T-helper 17 cell (primary cell): ENCODE measurements around the gene ENPEP. TPM values are rescaled to one million over a fixed set of nuclear protein-coding genes. Genes with fewer than 3 reads are reported as not detected.
"Not testable (repeated sequence)": the region's sequence is repeated elsewhere in the genome, so short reads cannot be mapped to it uniquely, and the experiment has no call there.

ENCODE experiments used
- ATAC-seq: fragments of 150-1000 bp; cut with Tn5 transposase; 2 replicates; pipeline ENCODE4 v1.10.0; 2021; ENCODE audit warnings: mild to moderate bottlenecking, moderate library complexity
- DNase-seq, 3 donors: peaks; one replicate each; pipeline versions ENCODE4 v3.0.0 to v3.0.0-alpha.2; 2020 to 2021
- H3K9me3 ChIP-seq: one replicate; pipeline ENCODE4 v1.7.0; 2013; ENCODE audit warnings: low read length, mild to moderate bottlenecking; ENCODE audit not compliant: control insufficient read depth, poor library complexity, severe bottlenecking
- H3K27ac Mint-ChIP-seq: one replicate; pipeline ENCODE4 v1.8.0; 2022; ENCODE audit warnings: mild to moderate bottlenecking, moderate library complexity, mixed read lengths
- H3K27me3 Mint-ChIP-seq: one replicate; pipeline ENCODE4 v1.8.0; 2022; ENCODE audit warnings: mixed read lengths
- H3K36me3 Mint-ChIP-seq: one replicate; pipeline ENCODE4 v1.8.0; 2022; ENCODE audit warnings: low read depth, mixed read lengths
- H3K4me1 Mint-ChIP-seq: one replicate; pipeline ENCODE4 v1.8.0; 2022; ENCODE audit warnings: mild to moderate bottlenecking, mixed read lengths
- H3K4me3 Mint-ChIP-seq: one replicate; pipeline ENCODE4 v1.8.0; 2022; ENCODE audit warnings: mild to moderate bottlenecking, moderate library complexity, mixed read lengths
- total RNA-seq, 4 donors: library from RNA in 2 of 4; stranded (reverse) in 2 of 4; gene quantifications; one replicate each; pipeline ENCODE4 v1.2.3 and lab custom pipeline; 2022 to 2026

The ENPEP gene, protein sequence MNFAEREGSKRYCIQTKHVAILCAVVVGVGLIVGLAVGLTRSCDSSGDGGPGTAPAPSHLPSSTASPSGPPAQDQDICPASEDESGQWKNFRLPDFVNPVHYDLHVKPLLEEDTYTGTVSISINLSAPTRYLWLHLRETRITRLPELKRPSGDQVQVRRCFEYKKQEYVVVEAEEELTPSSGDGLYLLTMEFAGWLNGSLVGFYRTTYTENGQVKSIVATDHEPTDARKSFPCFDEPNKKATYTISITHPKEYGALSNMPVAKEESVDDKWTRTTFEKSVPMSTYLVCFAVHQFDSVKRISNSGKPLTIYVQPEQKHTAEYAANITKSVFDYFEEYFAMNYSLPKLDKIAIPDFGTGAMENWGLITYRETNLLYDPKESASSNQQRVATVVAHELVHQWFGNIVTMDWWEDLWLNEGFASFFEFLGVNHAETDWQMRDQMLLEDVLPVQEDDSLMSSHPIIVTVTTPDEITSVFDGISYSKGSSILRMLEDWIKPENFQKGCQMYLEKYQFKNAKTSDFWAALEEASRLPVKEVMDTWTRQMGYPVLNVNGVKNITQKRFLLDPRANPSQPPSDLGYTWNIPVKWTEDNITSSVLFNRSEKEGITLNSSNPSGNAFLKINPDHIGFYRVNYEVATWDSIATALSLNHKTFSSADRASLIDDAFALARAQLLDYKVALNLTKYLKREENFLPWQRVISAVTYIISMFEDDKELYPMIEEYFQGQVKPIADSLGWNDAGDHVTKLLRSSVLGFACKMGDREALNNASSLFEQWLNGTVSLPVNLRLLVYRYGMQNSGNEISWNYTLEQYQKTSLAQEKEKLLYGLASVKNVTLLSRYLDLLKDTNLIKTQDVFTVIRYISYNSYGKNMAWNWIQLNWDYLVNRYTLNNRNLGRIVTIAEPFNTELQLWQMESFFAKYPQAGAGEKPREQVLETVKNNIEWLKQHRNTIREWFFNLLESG
- total RNA-seq = not detected
- 0 to 0.23 reads per million in 2 donors for total RNA-seq (lab: John Stamatoyannopoulos, UW)

DNA sequence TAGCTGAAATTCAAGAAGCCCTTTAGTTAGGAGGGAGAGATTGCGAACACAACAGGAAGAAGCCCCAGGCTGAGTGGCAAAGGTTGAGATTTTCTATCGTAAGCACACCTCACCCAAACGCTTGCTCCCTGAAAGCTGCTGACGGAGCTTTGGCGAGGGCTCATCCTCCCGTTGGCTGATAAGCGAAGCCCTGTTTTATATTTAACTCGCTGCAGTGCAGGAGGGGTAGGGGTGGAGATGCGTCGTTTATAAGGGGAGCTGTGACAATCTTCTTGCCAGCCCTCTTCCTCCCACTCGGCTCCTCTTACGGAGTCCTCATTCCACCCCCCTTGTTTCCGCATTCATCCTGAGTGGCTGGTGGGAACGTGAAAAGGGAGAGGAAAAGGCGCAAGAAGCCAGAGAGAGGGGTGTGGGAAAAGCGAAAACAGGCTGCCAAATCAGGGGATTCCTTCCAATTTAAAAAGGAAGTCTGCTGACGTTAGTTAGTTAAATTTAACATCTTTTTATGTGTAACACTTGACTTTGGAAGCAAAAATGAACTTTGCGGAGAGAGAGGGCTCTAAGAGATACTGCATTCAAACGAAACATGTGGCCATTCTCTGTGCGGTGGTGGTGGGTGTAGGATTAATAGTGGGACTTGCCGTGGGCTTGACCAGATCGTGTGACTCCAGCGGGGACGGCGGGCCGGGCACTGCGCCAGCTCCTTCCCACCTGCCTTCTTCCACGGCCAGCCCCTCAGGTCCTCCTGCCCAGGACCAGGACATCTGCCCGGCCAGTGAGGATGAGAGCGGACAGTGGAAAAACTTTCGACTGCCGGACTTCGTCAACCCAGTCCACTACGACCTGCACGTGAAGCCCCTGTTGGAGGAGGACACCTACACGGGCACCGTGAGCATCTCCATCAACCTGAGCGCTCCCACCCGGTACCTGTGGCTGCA lies at the start of gene ENPEP:
Gene ENPEP (plus strand): TSS at position 275 of the 938 bp plus-strand sequence. CDS start 260 bp downstream, at position 535.
- ATAC-seq (no peak), DNase-seq (no peak)
- Mint-ChIP-seq H3K27ac (no peak within 1 kb of the TSS), H3K36me3 (no peaks in the 10 kb centered on the region), H3K27me3 (peaks cover 27% of the 10 kb centered on the region), H3K4me3 (no peak within 1 kb of the TSS), H3K4me1 (peaks cover 4% of the 10 kb centered on the region)
- no peaks in the 10 kb centered on the region for H3K9me3 ChIP-seq

DNA sequence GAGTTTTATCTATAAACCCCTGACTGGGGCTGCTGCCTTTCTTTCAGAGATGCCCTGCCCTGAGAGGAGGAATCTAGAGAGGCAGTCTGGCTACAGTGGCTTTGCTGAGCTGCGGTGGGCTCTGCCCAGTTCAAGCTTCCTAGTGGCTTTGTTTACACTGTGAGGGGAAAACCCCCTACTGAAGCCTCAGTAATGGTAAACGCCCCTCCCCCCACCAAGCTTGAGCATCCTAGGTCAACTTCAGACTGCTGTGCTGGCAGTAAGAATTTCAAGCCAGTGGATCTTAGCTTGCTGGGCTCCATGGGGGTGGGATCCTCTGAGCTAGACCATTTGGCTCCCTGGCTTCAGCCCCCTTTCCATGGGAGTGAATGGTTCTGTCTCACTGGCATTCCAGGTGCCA lies 44.1 kb upstream of the ENPEP start:
- not testable (repeated sequence) for H3K27ac Mint-ChIP-seq, H3K27me3 Mint-ChIP-seq, H3K4me1 Mint-ChIP-seq, H3K36me3 Mint-ChIP-seq, H3K4me3 Mint-ChIP-seq, ATAC-seq, DNase-seq, H3K9me3 ChIP-seq

DNA sequence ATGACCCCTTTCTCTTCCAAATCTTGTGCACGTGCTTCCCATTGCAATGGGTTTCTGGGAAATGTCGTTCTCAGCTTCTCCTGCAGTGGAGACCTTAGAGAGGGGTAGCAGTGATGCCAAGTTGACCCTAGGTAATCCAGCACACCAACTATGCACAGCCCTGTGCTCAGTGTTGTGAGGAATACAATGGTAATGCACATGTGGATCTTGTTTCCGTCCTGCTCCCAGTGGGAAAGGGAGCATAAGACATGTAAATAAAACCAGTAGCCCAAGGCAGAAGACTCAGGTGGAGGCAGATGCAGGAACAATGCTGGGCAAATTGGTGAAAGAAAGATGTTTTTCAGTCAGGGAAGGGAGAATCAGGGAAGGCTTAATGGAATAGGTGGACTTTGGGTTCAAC lies 38.7 kb upstream of the ENPEP start:
- H3K4me3 Mint-ChIP-seq = not testable (repeated sequence)

DNA sequence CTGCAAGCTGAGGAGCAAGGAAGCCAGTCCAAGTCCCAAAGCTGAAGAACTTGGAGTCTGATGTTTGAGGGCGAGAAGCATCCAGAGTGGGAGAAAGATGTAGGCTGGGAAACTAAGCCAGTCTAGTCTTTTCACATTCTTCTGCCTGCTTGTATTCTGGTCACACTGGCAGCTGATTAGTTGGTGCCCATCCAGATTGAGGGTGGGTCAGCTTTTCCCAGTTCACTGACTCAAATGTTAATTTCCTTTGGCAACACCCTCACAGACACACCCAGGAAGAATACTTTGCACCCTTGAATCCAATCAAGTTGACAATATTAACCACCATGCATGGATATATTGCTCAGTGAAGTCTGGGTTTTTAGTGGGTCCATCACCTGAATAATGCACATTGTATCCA lies 36.7 kb upstream of the ENPEP start:
- not testable (repeated sequence) for H3K36me3 Mint-ChIP-seq, H3K4me1 Mint-ChIP-seq, DNase-seq, H3K27ac Mint-ChIP-seq, H3K9me3 ChIP-seq, ATAC-seq, H3K4me3 Mint-ChIP-seq
- H3K27me3 Mint-ChIP-seq = peaks cover 37% of the 10 kb centered on the region

More for the DNA sequence above, 38.7 kb upstream of the ENPEP start:
- not testable (repeated sequence) for H3K36me3 Mint-ChIP-seq, H3K27ac Mint-ChIP-seq, H3K9me3 ChIP-seq, ATAC-seq, DNase-seq, H3K4me1 Mint-ChIP-seq
- peaks cover 23% of the 10 kb centered on the region for H3K27me3 Mint-ChIP-seq

DNA sequence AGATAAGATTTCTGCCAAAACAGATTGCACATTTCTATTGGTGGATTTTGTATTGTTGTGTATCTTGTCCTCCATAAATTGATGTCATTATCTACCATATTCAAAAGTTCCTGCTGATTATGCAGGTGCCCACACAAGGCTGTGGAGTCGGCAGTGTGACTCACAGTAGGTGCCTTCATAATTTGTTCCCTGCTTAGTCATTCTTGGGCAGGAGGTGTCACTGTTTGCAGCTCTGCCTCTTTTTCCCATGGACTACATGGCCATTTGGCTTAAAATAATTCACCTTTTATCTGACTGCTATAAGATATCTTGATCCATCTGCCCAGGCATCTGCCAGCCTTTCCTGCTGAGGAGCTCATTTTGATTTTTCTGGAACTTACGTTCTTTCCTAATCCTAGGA lies 33.6 kb upstream of the ENPEP start:
- no peak for DNase-seq
- ATAC-seq = no peak
- H3K27ac Mint-ChIP-seq = no peak overlapping the region
- H3K4me1 Mint-ChIP-seq = no peaks in the 10 kb centered on the region
- peaks cover 39% of the 10 kb centered on the region for H3K27me3 Mint-ChIP-seq
- no peaks in the 10 kb centered on the region for H3K36me3 Mint-ChIP-seq
- H3K9me3 ChIP-seq = no peaks in the 10 kb centered on the region
- H3K4me3 Mint-ChIP-seq = no peak overlapping the region

DNA sequence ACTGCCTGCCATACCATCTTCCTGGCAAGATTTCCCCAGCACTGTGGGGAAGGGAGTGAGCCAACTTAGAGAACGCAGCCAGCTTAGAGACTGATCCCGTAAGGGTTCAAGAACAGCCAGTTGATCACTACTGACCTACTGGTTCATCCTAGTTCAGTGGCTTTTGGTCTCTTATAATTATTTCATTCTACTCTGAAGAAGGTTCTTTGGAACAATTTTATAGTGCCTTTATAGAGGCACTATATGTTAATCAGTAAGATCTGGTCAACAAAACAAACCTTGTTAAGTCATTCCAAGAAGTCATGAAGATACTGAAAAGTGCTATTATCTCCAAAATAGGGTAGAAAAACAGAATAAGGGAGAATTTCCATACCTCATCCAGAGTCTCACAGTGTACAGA lies 33.2 kb upstream of the ENPEP start:
- peaks cover 36% of the 10 kb centered on the region for H3K27me3 Mint-ChIP-seq
- no peak overlapping the region for H3K27ac Mint-ChIP-seq
- DNase-seq = no peak
- no peaks in the 10 kb centered on the region for H3K4me1 Mint-ChIP-seq
- H3K36me3 Mint-ChIP-seq = no peaks in the 10 kb centered on the region
- H3K9me3 ChIP-seq = no peaks in the 10 kb centered on the region
- no peak for ATAC-seq
- H3K4me3 Mint-ChIP-seq = no peak overlapping the region

DNA sequence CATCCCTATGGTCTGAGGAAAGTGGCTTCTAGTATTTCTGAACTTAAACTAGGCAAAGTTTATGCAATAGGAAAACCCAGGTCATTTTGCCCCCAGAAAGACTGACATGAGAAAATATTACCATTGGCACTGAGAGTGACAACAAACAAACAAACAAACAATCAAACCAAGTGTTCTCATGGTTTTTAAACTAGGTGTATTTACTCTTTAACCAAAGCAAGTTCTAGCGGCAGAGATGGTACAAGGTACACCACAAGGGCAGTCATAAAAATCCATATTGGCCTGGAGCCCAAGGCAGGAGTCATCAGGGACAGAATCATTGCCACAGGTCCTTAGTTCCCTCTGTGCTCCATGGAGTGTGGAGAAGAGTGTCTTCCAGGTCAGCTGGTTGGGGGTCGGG lies 26.0 kb upstream of the ENPEP start:
- H3K4me3 Mint-ChIP-seq = no peak overlapping the region
- no peaks in the 10 kb centered on the region for H3K4me1 Mint-ChIP-seq
- ATAC-seq = no peak
- H3K27me3 Mint-ChIP-seq = peaks cover 11% of the 10 kb centered on the region
- H3K27ac Mint-ChIP-seq = no peak overlapping the region
- H3K9me3 ChIP-seq = no peaks in the 10 kb centered on the region
- no peaks in the 10 kb centered on the region for H3K36me3 Mint-ChIP-seq
- no peak for DNase-seq

DNA sequence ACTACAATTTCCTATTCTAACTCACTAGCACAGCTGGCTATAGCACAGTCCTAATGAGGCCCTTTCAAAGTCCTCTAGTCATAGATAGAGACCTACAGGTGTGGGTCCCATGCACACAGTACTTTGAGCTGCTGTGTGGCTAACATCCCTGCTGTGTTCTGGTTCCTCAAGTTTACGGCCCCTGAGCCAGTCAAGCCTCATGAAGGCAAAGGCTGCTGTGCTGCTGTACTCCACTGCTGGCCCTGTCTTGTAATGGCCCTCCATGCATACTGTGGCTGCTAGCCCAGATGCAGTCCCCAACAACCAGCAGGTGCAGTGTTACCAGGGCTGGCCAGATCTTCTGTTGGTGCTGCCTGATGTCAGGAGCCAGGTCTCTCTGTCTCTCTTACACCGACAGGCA lies 23.4 kb upstream of the ENPEP start:
- no peak for ATAC-seq
- peaks cover 30% of the 10 kb centered on the region for H3K27me3 Mint-ChIP-seq

DNA sequence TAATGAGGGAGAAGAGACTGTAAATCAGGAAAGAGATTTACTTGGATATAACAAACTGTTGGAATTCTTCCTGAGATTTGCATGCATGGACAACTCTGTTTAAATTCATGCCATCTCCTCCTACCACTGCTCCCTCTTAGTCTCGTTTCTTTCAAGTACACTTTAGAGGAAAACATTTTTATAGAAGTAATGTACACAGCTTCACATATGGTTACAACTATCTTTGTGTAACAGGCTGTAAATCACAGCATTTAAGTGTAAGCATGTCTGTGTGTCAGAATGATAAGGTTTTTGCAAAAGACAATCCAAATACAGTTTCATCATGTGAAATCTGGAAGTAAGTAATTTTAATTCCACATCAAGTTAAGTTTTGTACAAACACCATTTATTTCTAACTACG lies 21.5 kb upstream of the ENPEP start:
- peaks cover 2% of the 10 kb centered on the region for H3K36me3 Mint-ChIP-seq
- ATAC-seq = no peak
- no peaks in the 10 kb centered on the region for H3K4me1 Mint-ChIP-seq
- no peaks in the 10 kb centered on the region for H3K9me3 ChIP-seq
- peaks cover 32% of the 10 kb centered on the region for H3K27me3 Mint-ChIP-seq
- H3K4me3 Mint-ChIP-seq = no peak overlapping the region
- no peak for DNase-seq
- H3K27ac Mint-ChIP-seq = no peak overlapping the region

More for the DNA sequence above, 23.4 kb upstream of the ENPEP start:
- Mint-ChIP-seq H3K27ac (no peak overlapping the region), H3K36me3 (peaks cover 2% of the 10 kb centered on the region), H3K4me3 (no peak overlapping the region), H3K4me1 (no peaks in the 10 kb centered on the region)
- no peak for DNase-seq
- no peaks in the 10 kb centered on the region for H3K9me3 ChIP-seq

DNA sequence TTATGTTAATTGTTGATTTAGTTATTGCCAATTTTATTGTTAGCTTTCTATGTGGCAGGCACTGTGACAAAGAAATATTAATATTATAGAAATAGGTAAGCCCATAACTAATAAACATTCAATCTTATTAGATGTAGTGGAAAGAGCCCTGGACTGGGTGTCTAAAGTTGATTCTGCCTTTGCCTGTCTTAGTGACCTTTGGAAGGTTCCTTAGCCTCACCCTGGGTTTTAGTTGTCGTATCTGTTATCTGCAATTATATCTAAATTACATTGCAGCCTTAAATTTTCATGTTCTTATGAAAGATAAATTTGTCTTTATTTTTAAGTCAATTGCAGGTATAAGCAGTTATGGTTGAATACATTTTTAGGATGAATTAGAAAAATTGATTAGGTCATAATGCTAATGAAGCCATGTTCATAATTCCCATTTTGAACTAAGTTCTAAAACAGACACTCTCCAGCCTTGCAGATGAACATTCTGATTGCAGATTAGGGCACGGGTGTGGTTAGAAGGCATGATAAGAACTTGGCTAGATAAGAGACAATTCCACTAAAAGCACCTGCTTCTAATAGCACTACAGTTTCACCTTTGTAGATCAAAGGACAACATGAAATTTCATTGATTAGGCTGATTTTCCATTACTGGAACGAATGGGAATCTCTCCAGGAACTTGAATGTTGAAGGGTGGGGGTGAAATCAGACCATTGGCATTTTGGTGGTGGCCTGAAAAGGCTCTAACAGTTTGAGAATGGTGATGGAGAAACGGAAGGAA lies 17.3 kb upstream of the ENPEP start:
- peaks cover 4% of the 10 kb centered on the region for H3K36me3 Mint-ChIP-seq

DNA sequence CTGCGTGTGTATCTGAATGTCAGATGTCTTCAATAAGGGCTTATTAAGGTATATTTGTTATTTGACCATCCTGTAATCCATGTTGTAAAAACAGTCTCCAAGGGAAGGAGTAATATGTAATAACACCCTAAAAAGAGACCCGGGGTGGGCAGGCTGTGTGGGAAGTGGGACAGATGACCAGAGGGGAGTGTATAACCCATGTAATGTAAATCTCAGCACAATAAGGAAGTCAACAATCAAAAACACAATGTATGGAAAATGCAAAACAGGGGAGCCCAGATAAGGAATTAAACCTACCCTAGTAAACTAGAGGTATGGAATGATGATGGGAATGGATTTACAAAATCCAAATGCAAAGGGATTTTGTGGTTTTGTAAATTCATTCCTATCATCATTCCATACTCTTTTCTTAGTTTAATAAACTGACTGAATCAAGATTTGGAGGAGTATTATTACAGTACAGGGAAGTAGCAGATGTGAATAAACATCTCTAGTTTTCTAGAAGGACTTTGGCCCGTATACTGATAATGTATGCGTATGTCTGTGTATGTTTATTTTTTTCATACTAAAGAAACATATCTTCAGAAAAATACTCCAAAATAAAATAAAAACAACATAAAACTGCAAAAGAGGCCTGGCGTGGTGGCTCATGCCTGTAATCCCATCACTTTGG lies 15.7 kb upstream of the ENPEP start:
- H3K27me3 Mint-ChIP-seq = peaks cover 27% of the 10 kb centered on the region
- DNase-seq (no peak), ATAC-seq (no peak)
- peaks cover 4% of the 10 kb centered on the region for H3K36me3 Mint-ChIP-seq
- no peak overlapping the region for H3K27ac Mint-ChIP-seq
- no peaks in the 10 kb centered on the region for H3K9me3 ChIP-seq
- H3K4me3 Mint-ChIP-seq = no peak overlapping the region
- H3K4me1 Mint-ChIP-seq = no peaks in the 10 kb centered on the region

More for the DNA sequence above, 17.3 kb upstream of the ENPEP start:
- DNase-seq (no peak), ATAC-seq (no peak)
- Mint-ChIP-seq H3K4me3 (no peak overlapping the region), H3K4me1 (no peaks in the 10 kb centered on the region), H3K27me3 (peaks cover 35% of the 10 kb centered on the region), H3K27ac (no peak overlapping the region)
- H3K9me3 ChIP-seq = no peaks in the 10 kb centered on the region

DNA sequence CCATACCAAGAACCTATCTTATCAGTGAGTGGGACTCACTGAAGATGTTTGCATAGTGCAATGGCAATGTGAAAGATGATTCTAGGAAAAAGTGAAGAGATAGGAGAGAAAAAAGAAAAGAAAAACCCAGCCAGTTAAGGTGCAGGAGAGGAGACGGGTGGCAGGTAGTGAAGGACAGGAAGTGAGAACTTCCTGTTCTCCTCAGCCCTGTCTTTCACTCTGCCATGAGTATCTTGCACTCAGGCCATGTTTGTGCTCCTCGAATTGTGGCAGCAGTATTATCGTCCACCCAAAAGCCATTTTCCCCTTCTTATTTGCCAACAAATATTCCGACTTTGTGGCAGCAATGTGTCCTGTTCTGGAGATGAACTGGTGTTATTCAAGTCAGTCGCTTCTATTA lies 8.6 kb upstream of the ENPEP start:
- ATAC-seq (no peak), DNase-seq (no peak)
- H3K27ac Mint-ChIP-seq = no peak overlapping the region
- H3K9me3 ChIP-seq = no peaks in the 10 kb centered on the region
- peaks cover 4% of the 10 kb centered on the region for H3K4me1 Mint-ChIP-seq
- no peaks in the 10 kb centered on the region for H3K36me3 Mint-ChIP-seq
- H3K4me3 Mint-ChIP-seq = no peak overlapping the region
- no peaks in the 10 kb centered on the region for H3K27me3 Mint-ChIP-seq
